HG02763 (cell line): ENCODE data around the gene ADAT3.
A peak's percentile ranks its signal among the peaks of the same experiment; 100 is the strongest.
"Not testable (repeated sequence)": the region's sequence is repeated elsewhere in the genome, so short reads cannot be mapped to it uniquely, and the experiment has no call there.

ENCODE experiments used
- ATAC-seq: cut with Tn5 transposase; IDR thresholded peaks from one replicate; pipeline ENCODE4 v1.9.1; 2021; ENCODE audit warnings: mild to moderate bottlenecking, moderate library complexity; ENCODE audit not compliant: unreplicated experiment

Gene ADAT3

GRCh38 chr19:1866693-1867348 lies 38.4 kb upstream of the ADAT3 start:
- no peak for ATAC-seq

- ATAC-seq = no peak
These were observed 37.9 kb upstream of the ADAT3 start for GRCh38 chr19:1867349-1867724.

GRCh38 chr19:1868971-1869370 lies 36.2 kb upstream of the ADAT3 start:
- ATAC-seq = no peak

GRCh38 chr19:1871140-1871597 lies 34.0 kb upstream of the ADAT3 start:
- no peak for ATAC-seq

GRCh38 chr19:1871630-1872029 lies 33.6 kb upstream of the ADAT3 start:
- no peak for ATAC-seq

GRCh38 chr19:1872807-1873523 lies 32.2 kb upstream of the ADAT3 start:
- ATAC-seq = no peak

- ATAC-seq = no peak
These were observed 31.4 kb upstream of the ADAT3 start for GRCh38 chr19:1873524-1874473.

- no peak for ATAC-seq
These were observed 30.5 kb upstream of the ADAT3 start for GRCh38 chr19:1874554-1875185.

- not testable (repeated sequence) for ATAC-seq
These were observed 29.9 kb upstream of the ADAT3 start for GRCh38 chr19:1875265-1875645.

GRCh38 chr19:1875646-1876495 lies 29.3 kb upstream of the ADAT3 start:
- peak; percentile 89 for ATAC-seq

- peak; percentile 14 for ATAC-seq
These were observed 28.5 kb upstream of the ADAT3 start for GRCh38 chr19:1876496-1877279.

GRCh38 chr19:1877280-1877660 lies 27.9 kb upstream of the ADAT3 start:
- ATAC-seq = not testable (repeated sequence)

GRCh38 chr19:1878583-1878982 lies 26.6 kb upstream of the ADAT3 start:
- ATAC-seq = not testable (repeated sequence)

- ATAC-seq = not testable (repeated sequence)
These were observed 25.2 kb upstream of the ADAT3 start for GRCh38 chr19:1879982-1880381.

GRCh38 chr19:1880611-1881392 lies 24.4 kb upstream of the ADAT3 start:
- ATAC-seq = no peak

- ATAC-seq = not testable (repeated sequence)
These were observed 23.7 kb upstream of the ADAT3 start for GRCh38 chr19:1881393-1882088.

GRCh38 chr19:1882089-1882785 lies 23.0 kb upstream of the ADAT3 start:
- ATAC-seq = no peak
